T-helper 1 cell treated with Interleukin-12 subunit alpha and Interleukin-12 subunit beta and Interleukin-4 antibody, amounts not matched to agents 30 ng/mL and 1 ng/mL, for 36 hours (primary cell): Measurements from ENCODE around the gene MPL. TPM values are rescaled to one million over a fixed set of nuclear protein-coding genes. Genes with fewer than 3 reads are reported as not detected.

Experiments used
- intact Hi-C: fragments of 100-400 bp; cut with micrococcal nuclease; formaldehyde crosslinking; loops from one replicate; pipeline ENCODE4 v1.15.1; 2024
- total RNA-seq: library from RNA; stranded (reverse); gene quantifications from 2 replicates; pipeline ENCODE4 v1.2.3, GENCODE V29; 2022

Gene MPL
- total RNA-seq, 1 donor from 2014 or later: not detected

GRCh38 chr1:43352881-43353280 lies 15.3 kb downstream of the MPL start:
- intact Hi-C loops: no loop called here

DNA sequence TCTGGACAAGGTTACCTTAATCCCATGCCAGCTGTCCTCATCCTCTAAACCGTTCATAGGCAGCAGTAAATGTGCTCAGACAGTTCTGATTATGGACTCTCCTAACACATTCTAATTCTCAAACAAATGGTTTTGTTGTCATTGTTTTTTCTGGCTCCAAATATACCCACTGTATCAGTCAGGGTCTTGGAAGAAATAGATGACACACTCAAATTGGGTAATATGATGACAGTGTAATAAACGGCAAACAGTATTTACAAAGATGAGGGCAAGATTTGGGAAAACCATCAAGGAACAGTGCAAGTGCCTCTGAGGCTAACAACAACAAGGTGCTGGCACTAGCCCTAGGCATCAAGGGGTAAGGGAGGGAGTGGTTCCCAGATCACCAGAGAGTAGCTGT lies 16.9 kb downstream of the MPL start:
- intact Hi-C loops: no loop called here

GRCh38 chr1:43354936-43355335 lies 17.3 kb downstream of the MPL start:
- intact Hi-C loops: loop anchor here (5.0 kb wide), 2 partner anchors 352 to 673 kb away; partner anchors contain the start of genes ST3GAL3 and YBX1

DNA sequence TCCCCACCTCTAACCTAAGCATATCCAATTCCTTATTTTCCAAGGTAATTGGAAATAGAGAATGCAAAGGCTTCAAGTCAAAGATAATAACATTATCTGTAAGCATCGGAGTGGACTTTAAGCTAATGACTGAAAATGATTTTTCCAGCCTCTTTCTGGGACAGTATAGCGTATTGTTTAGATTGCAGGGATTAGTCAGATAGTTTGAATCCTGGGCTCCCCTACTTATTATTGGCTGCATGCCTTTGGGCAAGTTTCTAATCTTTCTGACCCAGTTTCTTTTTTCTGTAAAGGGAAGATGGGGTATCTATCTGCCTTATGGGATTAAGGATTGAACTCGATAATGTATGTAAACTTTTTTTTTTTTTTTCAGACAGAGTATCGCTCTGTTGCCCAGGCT lies 19.6 kb downstream of the MPL start:
- intact Hi-C loops: loop anchor here (5.0 kb wide), 2 partner anchors 350 to 675 kb away; partner anchors contain the start of genes ST3GAL3 and YBX1

DNA sequence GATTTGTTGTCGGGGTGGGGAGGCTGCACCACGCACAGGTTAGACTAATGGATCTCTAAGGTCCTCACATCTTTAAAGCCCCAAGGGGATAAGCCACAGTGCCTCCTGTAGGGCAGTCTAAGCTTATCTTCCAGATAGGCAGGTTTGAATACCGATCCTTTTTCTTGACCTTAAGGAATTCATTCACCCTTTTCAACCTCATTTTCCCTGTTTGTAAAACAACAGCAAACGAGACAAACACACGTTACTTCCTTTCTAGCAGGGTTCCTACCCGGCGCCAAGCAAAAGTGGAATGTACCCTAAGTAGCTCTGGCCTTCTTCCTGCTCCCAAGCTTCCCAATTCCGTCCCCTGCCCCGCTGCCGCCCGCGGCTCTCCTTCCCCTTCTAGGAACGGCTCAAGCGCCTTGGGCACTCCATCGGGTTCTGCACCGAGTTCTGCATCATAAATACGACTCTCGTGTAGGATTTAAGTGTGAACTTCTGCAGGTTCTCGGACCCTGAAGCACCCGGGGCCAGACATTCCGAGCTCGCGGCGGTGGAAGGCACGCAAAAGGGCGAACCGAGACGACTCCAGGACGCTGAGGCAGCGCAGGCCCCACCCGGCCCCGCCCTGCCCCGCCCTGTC lies 20.6 kb downstream of the MPL start:
- intact Hi-C loops: loop anchor here (1.0 to 5.0 kb wide), 17 partner anchors 9 to 895 kb away; partner anchors contain the start of genes C1orf50, CCDC30, CFAP57 and EBNA1BP2

DNA sequence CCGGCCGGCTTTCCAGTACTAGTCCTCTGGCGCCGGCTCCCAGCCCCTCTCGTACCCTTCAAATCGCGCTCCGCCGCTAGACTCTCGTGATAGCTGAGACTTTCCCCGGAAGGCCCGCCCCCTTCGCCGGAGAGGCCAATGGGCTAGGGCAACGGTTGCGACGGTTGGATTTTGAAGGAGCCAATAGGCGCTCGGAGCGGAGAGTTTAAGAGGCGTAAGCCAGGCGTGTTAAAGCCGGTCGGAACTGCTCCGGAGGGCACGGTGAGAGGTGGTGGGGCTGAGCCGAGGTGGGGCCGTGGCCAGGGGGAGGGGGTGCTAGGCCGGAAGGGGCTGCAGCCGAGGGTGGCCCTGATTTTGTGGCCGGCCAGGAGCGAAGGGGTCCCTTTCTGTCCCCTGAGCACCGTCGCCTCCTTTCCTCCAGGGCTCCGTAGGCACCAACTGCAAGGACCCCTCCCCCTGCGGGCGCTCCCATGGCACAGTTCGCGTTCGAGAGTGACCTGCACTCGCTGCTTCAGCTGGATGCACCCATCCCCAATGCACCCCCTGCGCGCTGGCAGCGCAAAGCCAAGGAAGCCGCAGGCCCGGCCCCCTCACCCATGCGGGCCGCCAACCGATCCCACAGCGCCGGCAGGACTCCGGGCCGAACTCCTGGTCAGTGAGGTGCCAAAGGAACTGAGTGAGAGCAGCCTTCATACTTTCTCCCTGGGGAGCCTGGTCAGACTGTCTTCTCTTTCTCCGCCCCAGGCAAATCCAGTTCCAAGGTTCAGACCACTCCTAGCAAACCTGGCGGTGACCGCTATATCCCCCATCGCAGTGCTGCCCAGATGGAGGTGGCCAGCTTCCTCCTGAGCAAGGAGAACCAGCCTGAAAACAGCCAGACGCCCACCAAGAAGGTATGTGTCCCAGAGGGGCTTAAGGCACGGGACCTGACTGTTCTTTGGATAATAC lies 21.4 kb downstream of the MPL start, which contains the start of gene CDC20:
Gene CDC20 (plus strand): TSS at position 236 of the 948 bp plus-strand sequence. CDS start 235 bp downstream, at position 471.
- intact Hi-C loops: loop anchor here (1.0 to 5.0 kb wide), 17 partner anchors 9 to 896 kb away; partner anchors contain the start of genes C1orf50, CCDC30, CFAP57 and EBNA1BP2

- intact Hi-C loops: loop anchor here (2.0 to 5.0 kb wide), 8 partner anchors 95 to 897 kb away; partner anchors contain the start of genes C1orf50, CCDC30, ERMAP and IPO13
Measured at GRCh38 chr1:43359696-43360095, 22.1 kb downstream of the MPL start.

- intact Hi-C loops: no loop called here
Measured at GRCh38 chr1:43360616-43361015, 23.0 kb downstream of the MPL start.

DNA sequence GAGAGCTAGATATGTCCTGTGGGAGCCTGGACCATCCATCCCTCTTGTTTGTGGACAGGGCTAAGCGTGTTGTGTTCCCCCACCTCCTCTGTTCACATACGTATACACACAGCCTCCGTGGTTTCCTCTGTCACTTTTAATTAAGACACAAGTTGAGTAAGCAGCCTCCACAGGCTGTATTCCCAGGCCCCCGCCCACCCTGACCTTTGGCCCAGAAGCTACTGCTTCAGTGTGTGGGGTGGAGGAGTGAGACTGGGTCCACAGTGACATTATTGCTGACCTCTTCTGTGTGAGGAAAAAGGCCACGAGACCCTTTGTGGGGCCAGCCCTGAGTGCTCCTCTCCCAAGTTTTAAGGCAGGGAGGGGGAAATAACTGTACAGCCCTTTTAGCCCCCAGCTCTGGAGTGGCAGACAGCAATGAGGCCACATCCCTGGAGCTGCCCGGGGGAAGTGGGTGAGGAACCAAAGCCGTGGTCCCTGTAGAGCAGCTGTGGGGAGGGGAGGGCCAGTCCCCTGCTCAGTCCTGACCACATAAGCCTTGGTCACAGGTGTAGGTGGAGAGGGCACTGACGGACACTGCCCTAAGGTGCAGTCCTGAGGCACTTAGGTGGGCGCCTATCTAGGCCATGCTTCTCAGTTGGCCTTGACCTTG lies 25.8 kb downstream of the MPL start:
- intact Hi-C loops: no loop called here

DNA sequence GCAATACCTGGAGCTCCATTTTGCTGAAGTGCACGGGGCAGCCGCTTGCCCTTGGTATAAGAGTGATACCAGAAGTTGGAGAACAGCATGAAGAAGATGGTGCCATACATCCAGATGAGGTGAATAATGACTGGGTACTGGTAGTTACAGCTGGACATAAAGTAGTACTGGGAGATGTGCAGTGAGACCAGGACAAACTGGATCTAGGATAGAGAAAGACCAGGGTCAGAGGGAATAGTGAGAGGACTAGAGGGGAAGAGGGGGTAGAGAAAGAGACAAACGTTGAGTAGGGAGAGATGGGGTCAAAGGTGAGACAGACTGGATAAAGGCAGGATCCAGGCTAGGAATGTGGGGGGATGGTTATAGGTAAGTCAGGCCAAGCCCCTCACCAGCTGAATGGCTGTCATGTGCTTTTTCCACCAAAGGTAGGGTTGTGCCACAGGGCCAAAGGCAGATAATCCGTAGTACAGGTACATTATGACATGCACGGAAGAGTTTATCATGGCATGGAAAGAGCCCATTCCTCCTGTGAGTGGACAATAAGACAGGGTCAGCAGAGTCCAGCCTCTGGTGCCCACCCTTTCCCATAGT lies 26.4 kb downstream of the MPL start:
- intact Hi-C loops: no loop called here

- intact Hi-C loops: loop anchor here (5.0 kb wide), 1 partner anchor 408 kb away; the partner anchor contains the start of gene SLC2A1
Measured at GRCh38 chr1:43365678-43366077, 28.1 kb downstream of the MPL start.

DNA sequence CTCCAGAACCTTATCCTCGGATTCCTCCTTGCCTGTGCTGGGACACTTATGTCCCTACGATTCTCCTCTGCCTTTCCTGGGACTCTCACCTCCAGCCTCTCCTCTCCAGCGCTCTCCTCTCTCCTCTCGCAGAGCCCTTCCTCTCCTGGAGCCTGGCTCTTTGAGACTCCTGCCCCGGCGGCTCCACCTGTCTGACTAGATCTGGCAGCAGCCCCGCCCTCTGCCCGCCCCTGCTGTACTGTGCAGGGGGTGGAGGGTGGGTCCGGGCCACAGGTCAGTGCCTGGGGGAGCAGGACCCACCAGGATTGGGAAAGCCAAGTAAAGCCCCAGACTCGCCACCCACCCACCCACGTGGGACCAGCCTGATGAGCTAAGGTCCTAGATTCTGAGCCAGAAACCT lies 28.6 kb downstream of the MPL start:
- intact Hi-C loops: loop anchor here (5.0 kb wide), 1 partner anchor 409 kb away; the partner anchor contains the start of gene SLC2A1

GRCh38 chr1:43366601-43367025 lies 29.0 kb downstream of the MPL start:
- intact Hi-C loops: loop anchor here (5.0 kb wide), 1 partner anchor 409 kb away; the partner anchor contains the start of gene SLC2A1

- intact Hi-C loops: loop anchor here (5.0 kb wide), 1 partner anchor 410 kb away; the partner anchor contains the start of gene SLC2A1
Measured at GRCh38 chr1:43367026-43367903, 29.6 kb downstream of the MPL start.

DNA sequence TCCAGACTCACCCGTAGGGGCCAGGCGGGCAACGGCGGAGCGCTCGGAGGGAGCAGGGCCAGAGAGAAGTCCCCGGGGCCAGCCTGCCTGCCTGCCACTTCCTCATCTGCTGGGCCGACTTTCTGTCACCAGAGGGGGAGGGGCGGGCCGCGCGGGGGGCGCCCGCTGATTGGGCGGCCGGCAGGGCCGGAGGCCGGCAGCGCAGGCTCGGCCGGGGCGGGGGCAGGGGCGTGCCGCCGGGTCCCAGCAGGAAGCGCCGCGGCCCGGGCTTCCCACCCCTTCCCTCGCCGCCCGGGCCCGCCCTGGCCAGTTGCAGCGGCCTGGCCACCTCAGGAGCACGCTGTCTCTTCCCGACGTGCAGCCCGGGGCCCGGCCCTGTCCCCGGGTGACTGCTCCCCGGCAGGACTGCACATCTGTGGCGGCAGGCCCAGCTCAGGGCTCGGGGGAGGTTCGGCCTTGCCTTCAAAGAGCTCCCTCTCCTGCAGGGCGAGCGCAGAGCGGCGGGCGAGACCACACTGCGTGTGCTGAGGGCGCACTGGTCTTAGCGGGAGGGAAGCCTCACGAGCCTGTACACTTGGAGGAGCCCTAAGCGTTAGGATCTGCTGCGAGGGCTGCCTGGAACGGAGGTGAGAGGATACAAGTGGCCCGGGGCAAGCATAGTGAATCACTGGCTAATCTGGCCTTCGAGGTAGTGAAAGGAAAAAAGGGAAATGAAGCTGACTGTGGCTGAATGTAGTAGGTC lies 30.5 kb downstream of the MPL start, which contains the start of gene ELOVL1:
Gene ELOVL1 (minus strand): TSS at position 108 of the 742 bp plus-strand sequence. CDS start 2,402 bp downstream, outside the sequence.
- intact Hi-C loops: loop anchor here (1.0 to 5.0 kb wide), 8 partner anchors 10 to 601 kb away; partner anchors contain the start of genes C1orf50, CDC20, CFAP57 and EBNA1BP2

GRCh38 chr1:43368646-43369020 lies 31.0 kb downstream of the MPL start:
- intact Hi-C loops: loop anchor here (1.0 to 5.0 kb wide), 8 partner anchors 10 to 602 kb away; partner anchors contain the start of genes C1orf50, CDC20, CFAP57 and EBNA1BP2

- intact Hi-C loops: loop anchor here (2.0 to 5.0 kb wide), 3 partner anchors 83 to 603 kb away; partner anchors contain the start of genes C1orf50, HYI, P3H1 and SLC2A1
Measured at GRCh38 chr1:43369779-43370178, 32.2 kb downstream of the MPL start.

GRCh38 chr1:43370564-43370963 lies 32.9 kb downstream of the MPL start:
- intact Hi-C loops: no loop called here
